Measurements from ENCODE around the gene KCNJ14.

DNA sequence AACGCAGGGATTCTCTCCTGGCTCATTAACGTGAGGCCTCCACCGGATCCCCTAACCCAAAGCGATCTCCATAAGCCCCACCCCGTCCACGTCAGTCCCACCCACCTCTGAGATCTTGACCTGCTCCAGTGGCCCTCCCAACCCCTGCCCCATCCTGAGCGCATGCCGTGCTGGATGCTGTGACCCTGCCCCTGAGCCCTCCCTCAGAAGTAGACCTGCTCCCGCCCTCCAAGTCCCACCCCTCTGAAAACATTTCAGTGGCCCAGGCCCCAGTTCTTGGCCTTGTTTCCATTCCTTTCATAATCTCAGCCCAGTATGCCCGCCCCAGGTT lies 36.4 kb downstream of the KCNJ14 start:
- TF ChIP-seq JUN (IDR thresholded peaks at IDR 0.05; ENCODE audit: borderline replicate concordance, insufficient read depth, insufficient read length, low read depth) = no peak
- TF ChIP-seq, protein P1, sequence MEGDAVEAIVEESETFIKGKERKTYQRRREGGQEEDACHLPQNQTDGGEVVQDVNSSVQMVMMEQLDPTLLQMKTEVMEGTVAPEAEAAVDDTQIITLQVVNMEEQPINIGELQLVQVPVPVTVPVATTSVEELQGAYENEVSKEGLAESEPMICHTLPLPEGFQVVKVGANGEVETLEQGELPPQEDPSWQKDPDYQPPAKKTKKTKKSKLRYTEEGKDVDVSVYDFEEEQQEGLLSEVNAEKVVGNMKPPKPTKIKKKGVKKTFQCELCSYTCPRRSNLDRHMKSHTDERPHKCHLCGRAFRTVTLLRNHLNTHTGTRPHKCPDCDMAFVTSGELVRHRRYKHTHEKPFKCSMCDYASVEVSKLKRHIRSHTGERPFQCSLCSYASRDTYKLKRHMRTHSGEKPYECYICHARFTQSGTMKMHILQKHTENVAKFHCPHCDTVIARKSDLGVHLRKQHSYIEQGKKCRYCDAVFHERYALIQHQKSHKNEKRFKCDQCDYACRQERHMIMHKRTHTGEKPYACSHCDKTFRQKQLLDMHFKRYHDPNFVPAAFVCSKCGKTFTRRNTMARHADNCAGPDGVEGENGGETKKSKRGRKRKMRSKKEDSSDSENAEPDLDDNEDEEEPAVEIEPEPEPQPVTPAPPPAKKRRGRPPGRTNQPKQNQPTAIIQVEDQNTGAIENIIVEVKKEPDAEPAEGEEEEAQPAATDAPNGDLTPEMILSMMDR (IDR thresholded peaks at IDR 0.05; ENCODE audit: extremely low read depth in 1 of 2, insufficient read depth in 1 of 2, low read depth in 1 of 2, low read length in 2 of 2) = no peak
- no peak for TF ChIP-seq GATA2 (IDR thresholded peaks at IDR 0.05; ENCODE audit: insufficient read depth, insufficient read length, low read depth, low read length)
- TF ChIP-seq EZH2 (IDR thresholded peaks at IDR 0.05; ENCODE audit: borderline replicate concordance, low read depth, low read length, severe bottlenecking) = no peak
- TF ChIP-seq POLR2AphosphoS5 (IDR thresholded peaks at IDR 0.05; ENCODE audit: insufficient read depth, low read depth, low read length) = no peak
- no peak for TF ChIP-seq POLR2A (IDR thresholded peaks at IDR 0.05; ENCODE audit: low read depth, low read length)
- TF ChIP-seq FOS (IDR thresholded peaks at IDR 0.05; ENCODE audit: borderline replicate concordance, insufficient read depth, low read length) = no peak
